ENCODE results near the gene KRT24.

Gene KRT24

GRCh38 chr17:40659911-40660310 lies 43.6 kb downstream of the KRT24 start:
- H3K9ac ChIP-seq (ENCODE audit: low read length) = no peak overlapping the region
- H3K27ac ChIP-seq (ENCODE audit: low read depth, low read length) = no peak overlapping the region
- H3K4me3 ChIP-seq (ENCODE audit: low read depth in 1 of 2, low read length in 2 of 2) = no peak overlapping the region
- no peaks in the 10 kb centered on the region for H3K9me3 ChIP-seq (ENCODE audit: low read length)
- no peaks in the 10 kb centered on the region for H3K4me1 ChIP-seq (ENCODE audit: insufficient read depth, low read length)
- no peaks in the 10 kb centered on the region for H3K27me3 ChIP-seq (ENCODE audit: control insufficient read depth in 1 of 2, insufficient read depth in 2 of 2, low read length in 2 of 2)
- no peaks in the 10 kb centered on the region for H3K36me3 ChIP-seq (ENCODE audit: insufficient read depth, low read length)

GRCh38 chr17:40658396-40658795 lies 45.2 kb downstream of the KRT24 start:
- Histone ChIP-seq H3K9me3 (ENCODE audit: low read length) (no peaks in the 10 kb centered on the region), H3K36me3 (ENCODE audit: insufficient read depth, low read length) (no peaks in the 10 kb centered on the region), H3K27ac (ENCODE audit: low read depth, low read length) (no peak overlapping the region), H3K9ac (ENCODE audit: low read length) (no peak overlapping the region), H3K4me1 (ENCODE audit: insufficient read depth, low read length) (no peaks in the 10 kb centered on the region), H3K4me3 (ENCODE audit: low read depth in 1 of 2, low read length in 2 of 2) (no peak overlapping the region), H3K27me3 (ENCODE audit: control insufficient read depth in 1 of 2, insufficient read depth in 2 of 2, low read length in 2 of 2) (no peaks in the 10 kb centered on the region)

- peaks cover 8% of the 10 kb centered on the region for H3K4me1 ChIP-seq (ENCODE audit: insufficient read depth, low read length)
- no peaks in the 10 kb centered on the region for H3K36me3 ChIP-seq (ENCODE audit: insufficient read depth, low read length)
- H3K4me3 ChIP-seq (ENCODE audit: low read depth in 1 of 2, low read length in 2 of 2) = no peak overlapping the region
- no peak overlapping the region for H3K27ac ChIP-seq (ENCODE audit: low read depth, low read length)
- H3K9me3 ChIP-seq (ENCODE audit: low read length) = no peaks in the 10 kb centered on the region
- no peak overlapping the region for H3K9ac ChIP-seq (ENCODE audit: low read length)
- no peaks in the 10 kb centered on the region for H3K27me3 ChIP-seq (ENCODE audit: control insufficient read depth in 1 of 2, insufficient read depth in 2 of 2, low read length in 2 of 2)
These were observed 51.6 kb downstream of the KRT24 start for GRCh38 chr17:40651939-40652338.

- Histone ChIP-seq H3K9me3 (ENCODE audit: low read length) (no peaks in the 10 kb centered on the region), H3K4me1 (ENCODE audit: insufficient read depth, low read length) (peaks cover 30% of the 10 kb centered on the region), H3K27ac (ENCODE audit: low read depth, low read length) (peak overlapping the region; percentile 95), H3K27me3 (ENCODE audit: control insufficient read depth in 1 of 2, insufficient read depth in 2 of 2, low read length in 2 of 2) (no peaks in the 10 kb centered on the region), H3K36me3 (ENCODE audit: insufficient read depth, low read length) (peaks cover 13% of the 10 kb centered on the region), H3K4me3 (ENCODE audit: low read depth in 1 of 2, low read length in 2 of 2) (peak overlapping the region; percentile 82 to 98), H3K9ac (ENCODE audit: low read length) (peak overlapping the region; percentile 93)
These were observed 55.1 kb downstream of the KRT24 start for GRCh38 chr17:40648384-40648968.

All from muscle layer of colon (tissue), 2 donors.